ENCODE measurements around the gene ANKS1B.

The ANKS1B gene

DNA sequence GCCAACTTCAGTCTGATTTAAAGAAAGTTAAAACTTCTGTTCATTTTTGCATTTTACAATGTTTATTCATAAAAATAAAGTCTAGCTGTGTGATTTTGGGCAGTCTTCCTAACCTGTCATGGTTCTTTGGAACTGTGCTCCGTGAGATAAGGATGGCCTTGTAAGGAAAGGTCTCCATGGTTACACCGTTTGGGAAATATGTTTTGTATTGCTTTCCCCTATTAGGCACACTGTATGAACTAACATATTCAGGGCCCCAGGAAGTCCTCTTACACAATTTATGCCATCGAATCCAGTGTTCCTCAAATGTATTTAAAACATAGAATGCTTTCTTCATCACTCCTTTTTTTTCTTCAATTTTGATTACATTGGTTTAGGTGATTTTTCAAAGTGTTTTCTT, 1285.2 kb downstream of the ANKS1B start:
- DNase-seq (ENCODE audit: low read depth), result peak; percentile 74
- TF ChIP-seq, protein P1, sequence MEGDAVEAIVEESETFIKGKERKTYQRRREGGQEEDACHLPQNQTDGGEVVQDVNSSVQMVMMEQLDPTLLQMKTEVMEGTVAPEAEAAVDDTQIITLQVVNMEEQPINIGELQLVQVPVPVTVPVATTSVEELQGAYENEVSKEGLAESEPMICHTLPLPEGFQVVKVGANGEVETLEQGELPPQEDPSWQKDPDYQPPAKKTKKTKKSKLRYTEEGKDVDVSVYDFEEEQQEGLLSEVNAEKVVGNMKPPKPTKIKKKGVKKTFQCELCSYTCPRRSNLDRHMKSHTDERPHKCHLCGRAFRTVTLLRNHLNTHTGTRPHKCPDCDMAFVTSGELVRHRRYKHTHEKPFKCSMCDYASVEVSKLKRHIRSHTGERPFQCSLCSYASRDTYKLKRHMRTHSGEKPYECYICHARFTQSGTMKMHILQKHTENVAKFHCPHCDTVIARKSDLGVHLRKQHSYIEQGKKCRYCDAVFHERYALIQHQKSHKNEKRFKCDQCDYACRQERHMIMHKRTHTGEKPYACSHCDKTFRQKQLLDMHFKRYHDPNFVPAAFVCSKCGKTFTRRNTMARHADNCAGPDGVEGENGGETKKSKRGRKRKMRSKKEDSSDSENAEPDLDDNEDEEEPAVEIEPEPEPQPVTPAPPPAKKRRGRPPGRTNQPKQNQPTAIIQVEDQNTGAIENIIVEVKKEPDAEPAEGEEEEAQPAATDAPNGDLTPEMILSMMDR (conservative IDR thresholded peaks at IDR 0.05; ENCODE audit: low read depth, low read length), result no peak
- no peak overlapping the region for H3K4me3 ChIP-seq (ENCODE audit: low read depth, low read length)

DNA sequence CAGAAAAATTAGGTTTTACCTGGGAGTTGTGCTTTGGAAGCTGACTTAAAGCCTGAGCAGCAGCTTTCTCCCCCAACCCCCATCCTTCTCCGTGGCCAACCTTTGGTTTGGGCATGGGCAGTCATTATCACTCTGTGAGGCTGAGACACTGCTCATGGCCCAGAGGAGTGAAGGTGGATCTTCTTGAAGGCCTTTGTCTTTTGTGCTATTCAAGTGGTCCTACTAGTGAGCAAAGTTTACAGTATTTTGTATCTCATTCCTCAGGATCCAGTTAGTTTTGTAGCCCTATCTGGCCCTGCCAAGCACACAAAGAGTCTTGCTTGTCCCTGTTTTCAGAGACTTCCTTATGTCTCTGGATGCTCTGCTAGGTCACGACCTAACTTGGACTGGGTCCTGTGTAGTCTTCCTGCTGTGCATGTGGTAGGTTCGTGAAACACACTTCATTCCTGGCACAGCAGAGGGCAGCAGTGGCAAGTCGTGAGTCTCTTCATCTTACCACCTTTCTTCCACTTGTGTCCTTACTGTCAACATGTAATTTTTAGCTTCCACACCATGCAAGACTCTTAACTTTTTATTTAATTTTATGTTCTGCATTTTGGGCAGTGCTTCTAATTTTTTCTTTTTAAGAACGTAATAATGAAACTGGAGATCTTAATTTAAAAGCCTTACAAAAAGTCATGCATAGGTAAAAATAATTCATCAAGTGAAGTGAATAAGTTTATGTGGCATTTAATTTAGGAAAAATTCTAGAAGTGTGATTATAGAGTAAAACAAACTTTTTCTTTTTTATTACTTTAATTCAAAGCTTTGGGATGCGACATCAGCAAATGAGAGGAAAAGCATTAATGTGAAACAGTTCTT, 1285.9 kb downstream of the ANKS1B start:
- no peak overlapping the region for H3K4me3 ChIP-seq (ENCODE audit: low read depth, low read length)
- TF ChIP-seq, protein P1 (conservative IDR thresholded peaks at IDR 0.05; ENCODE audit: low read depth, low read length), result peak; percentile 72
- DNase-seq (ENCODE audit: low read depth), result peak; percentile 63

DNA sequence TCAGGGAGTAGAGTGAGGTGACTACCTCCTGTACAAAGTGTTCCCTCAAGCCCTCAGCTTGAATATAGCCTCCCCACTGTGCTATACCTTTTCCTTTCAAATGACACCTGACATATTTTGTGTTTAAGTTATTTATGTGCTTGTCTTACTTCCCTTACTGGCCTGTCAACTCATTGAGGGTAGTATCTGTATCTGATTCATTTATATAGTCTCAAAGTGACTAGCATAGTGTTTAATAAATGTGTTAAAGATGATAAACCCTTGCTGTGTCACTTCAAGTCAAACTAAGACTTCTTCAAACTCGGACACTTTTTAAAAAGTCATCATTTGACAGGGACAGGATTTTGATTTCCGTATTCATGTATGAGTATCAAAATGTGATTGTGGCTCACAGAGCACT, 1287.5 kb downstream of the ANKS1B start:
- H3K4me3 ChIP-seq (ENCODE audit: low read depth, low read length), result no peak overlapping the region
- TF ChIP-seq, protein P1 (conservative IDR thresholded peaks at IDR 0.05; ENCODE audit: low read depth, low read length), result no peak
- no peak for DNase-seq (ENCODE audit: low read depth)

GRCh38 chr12:98696036-98696646, 1288.6 kb downstream of the ANKS1B start:
- TF ChIP-seq, protein P1 (conservative IDR thresholded peaks at IDR 0.05; ENCODE audit: low read depth, low read length), result no peak
- peak; percentile 48 for DNase-seq (ENCODE audit: low read depth)
- no peak overlapping the region for H3K4me3 ChIP-seq (ENCODE audit: low read depth, low read length)

DNA sequence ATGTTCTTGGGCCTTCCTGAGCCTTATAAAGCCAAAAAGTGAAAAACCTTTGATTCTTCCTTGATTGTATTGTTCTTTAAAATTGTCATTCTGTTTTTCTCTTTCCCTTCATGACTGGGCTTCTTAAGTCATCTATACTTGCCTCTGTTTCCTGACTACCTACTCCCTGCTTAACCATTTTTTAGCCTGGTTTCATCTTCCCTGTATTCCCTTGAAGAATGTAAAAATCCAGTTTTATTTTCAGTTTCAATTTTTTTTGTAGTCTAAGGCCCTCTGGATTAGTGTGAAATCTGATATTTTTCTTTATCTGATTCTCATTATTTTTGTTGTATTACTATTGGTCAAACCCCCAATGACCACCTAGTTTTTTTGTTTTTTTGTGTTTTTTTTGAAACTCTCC, 1293.4 kb downstream of the ANKS1B start:
- TF ChIP-seq, protein P1 (conservative IDR thresholded peaks at IDR 0.05; ENCODE audit: low read depth, low read length), result no peak
- no peak for DNase-seq (ENCODE audit: low read depth)
- no peak overlapping the region for H3K4me3 ChIP-seq (ENCODE audit: low read depth, low read length)

GRCh38 chr12:98686603-98687002, 1298.1 kb downstream of the ANKS1B start:
- DNase-seq (ENCODE audit: low read depth), result no peak
- TF ChIP-seq, protein P1 (conservative IDR thresholded peaks at IDR 0.05; ENCODE audit: low read depth, low read length), result no peak
- H3K4me3 ChIP-seq (ENCODE audit: low read depth, low read length), result no peak overlapping the region

Measured in choroid plexus epithelial cell (primary cell).